ENCODE measurements around the gene KLF14. TPM values are rescaled to one million over a fixed set of nuclear protein-coding genes. Genes with fewer than 3 reads are reported as not detected.
A peak's percentile ranks its signal among the peaks of the same experiment; 100 is the strongest.

KLF14 gene
- total and polyA plus RNA-seq, 9 of the 15 experiments (the other 6 are each of a cell fraction or from before 2014, with no cell fraction given) = 0.03 TPM; not detected in 8

DNA sequence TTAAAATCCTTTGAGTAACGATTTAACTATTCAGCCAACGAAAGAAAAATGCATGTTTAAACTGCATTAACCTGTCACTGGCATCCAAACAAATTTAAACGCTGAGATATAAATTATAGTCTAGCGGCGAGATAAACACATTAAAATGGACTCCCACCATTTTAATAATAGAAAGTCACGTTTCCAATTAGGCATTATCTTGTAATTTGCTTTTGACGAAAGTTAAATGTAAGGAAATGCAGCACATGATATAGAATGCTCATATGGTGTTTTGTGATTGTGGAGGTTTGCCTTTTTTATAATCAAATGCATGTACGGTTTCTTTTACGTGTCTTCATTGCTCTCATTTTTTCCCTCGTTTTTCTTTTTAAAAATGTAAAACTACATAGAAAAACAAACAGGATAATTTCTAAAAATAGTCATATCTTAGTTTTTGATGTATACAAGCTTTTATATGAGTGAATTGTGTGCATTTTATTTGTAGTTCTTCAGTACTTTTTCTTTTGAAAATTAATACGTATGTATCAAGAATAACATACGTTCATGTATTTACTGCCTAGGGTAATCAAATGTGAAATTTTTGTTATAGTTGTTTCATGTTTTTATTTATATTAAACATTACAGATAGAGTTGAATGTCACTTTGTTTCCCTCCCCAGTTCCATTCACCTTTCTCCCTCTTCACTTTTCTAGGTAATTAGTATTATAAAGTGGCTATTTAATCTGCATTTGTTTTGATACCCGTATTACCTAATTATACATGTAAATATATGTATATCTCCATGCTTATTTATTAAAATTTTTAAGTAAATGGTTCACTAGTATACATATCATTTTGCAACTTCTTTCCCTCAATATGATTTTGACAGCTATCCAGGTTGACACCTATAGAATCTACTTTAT lies 1.1 kb upstream of the KLF14 start:
- intact Hi-C loops (cut with micrococcal nuclease) = no loop called here
- peak; percentile 54; the same call in 1 of the 2 replicates for TF ChIP-seq POLR2H (tag; IDR thresholded peaks at IDR 0.05; ENCODE audit: low read depth)
- TF ChIP-seq C11orf30 (IDR thresholded peaks at IDR 0.05; ENCODE audit: low read depth) = 0 out of 2 replicates have a peak, but pooled peaks have one; percentile 4
- no peak for TF ChIP-seq MAFG (tag; conservative IDR thresholded peaks at IDR 0.05)
- TF ChIP-seq CBX2 (IDR thresholded peaks at IDR 0.05; ENCODE audit: insufficient read depth, low read length, poor library complexity, severe bottlenecking) = peak; percentile 100
- peak; percentile 46; the same call in 1 of the 2 replicates for TF ChIP-seq NCOA6 (IDR thresholded peaks at IDR 0.05)
- peak; percentile 81 for TF ChIP-seq ZFP36 (IDR thresholded peaks at IDR 0.05; ENCODE audit: low read depth, low read length, partially characterized antibody)
- TF ChIP-seq HNRNPUL1 (IDR thresholded peaks at IDR 0.05; ENCODE audit: low read length) = no peak
- TF ChIP-seq RNF2 (IDR thresholded peaks at IDR 0.05) = peak; percentile 90
- no peak for TF ChIP-seq JUN (IDR thresholded peaks at IDR 0.05; ENCODE audit: borderline replicate concordance, low read depth, low read length)
- no peak for TF ChIP-seq JUN (CRISPR knock-in tag; IDR thresholded peaks at IDR 0.05; ENCODE audit: borderline replicate concordance)
- TF ChIP-seq NFIC (IDR thresholded peaks at IDR 0.05) = 0 out of 2 replicates have a peak, but pooled peaks have one; percentile 7
- TF ChIP-seq TBL1XR1 (IDR thresholded peaks at IDR 0.05; ENCODE audit: low read length in 2 of 2) = no peak
- TF ChIP-seq, protein P1, sequence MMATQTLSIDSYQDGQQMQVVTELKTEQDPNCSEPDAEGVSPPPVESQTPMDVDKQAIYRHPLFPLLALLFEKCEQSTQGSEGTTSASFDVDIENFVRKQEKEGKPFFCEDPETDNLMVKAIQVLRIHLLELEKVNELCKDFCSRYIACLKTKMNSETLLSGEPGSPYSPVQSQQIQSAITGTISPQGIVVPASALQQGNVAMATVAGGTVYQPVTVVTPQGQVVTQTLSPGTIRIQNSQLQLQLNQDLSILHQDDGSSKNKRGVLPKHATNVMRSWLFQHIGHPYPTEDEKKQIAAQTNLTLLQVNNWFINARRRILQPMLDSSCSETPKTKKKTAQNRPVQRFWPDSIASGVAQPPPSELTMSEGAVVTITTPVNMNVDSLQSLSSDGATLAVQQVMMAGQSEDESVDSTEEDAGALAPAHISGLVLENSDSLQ (IDR thresholded peaks at IDR 0.05) = no peak
- TF ChIP-seq SIRT6 (IDR thresholded peaks at IDR 0.05; ENCODE audit: low read depth, low read length) = no peak
- TF ChIP-seq, protein P2, sequence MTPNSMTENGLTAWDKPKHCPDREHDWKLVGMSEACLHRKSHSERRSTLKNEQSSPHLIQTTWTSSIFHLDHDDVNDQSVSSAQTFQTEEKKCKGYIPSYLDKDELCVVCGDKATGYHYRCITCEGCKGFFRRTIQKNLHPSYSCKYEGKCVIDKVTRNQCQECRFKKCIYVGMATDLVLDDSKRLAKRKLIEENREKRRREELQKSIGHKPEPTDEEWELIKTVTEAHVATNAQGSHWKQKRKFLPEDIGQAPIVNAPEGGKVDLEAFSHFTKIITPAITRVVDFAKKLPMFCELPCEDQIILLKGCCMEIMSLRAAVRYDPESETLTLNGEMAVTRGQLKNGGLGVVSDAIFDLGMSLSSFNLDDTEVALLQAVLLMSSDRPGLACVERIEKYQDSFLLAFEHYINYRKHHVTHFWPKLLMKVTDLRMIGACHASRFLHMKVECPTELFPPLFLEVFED (CRISPR knock-in tag; conservative IDR thresholded peaks at IDR 0.05) = no peak
- TF ChIP-seq TAF7 (tag; IDR thresholded peaks at IDR 0.05) = no peak
- TF ChIP-seq PTTG1 (tag; IDR thresholded peaks at IDR 0.05; ENCODE audit: low read depth) = no peak
- no peak for TF ChIP-seq ZBTB7A (IDR thresholded peaks at IDR 0.05; ENCODE audit: borderline replicate concordance, control insufficient read depth, low read depth, low read length)
- TF ChIP-seq NELFE (IDR thresholded peaks at IDR 0.05; ENCODE audit: insufficient read depth, insufficient read length) = no peak
- no peak for TF ChIP-seq FOXJ2 (tag; IDR thresholded peaks at IDR 0.05)
- TF ChIP-seq ZC3H8 (IDR thresholded peaks at IDR 0.05) = no peak
- TF ChIP-seq CBX3 (IDR thresholded peaks at IDR 0.05; ENCODE audit: borderline replicate concordance in 1 of 2, low read length in 2 of 2) = no peak

More for the DNA sequence above, 1.1 kb upstream of the KLF14 start:
- no peaks in the 10 kb centered on the region for H3K36me3 ChIP-seq (ENCODE audit: control insufficient read depth, insufficient read depth, low read length)
- no peaks in the 10 kb centered on the region for H3K9me3 ChIP-seq (replicated peaks; ENCODE audit: control insufficient read depth, insufficient read depth, low read depth, low read length)
- H3K27me3 ChIP-seq (ENCODE audit: control insufficient read depth in 2 of 2, insufficient read depth in 2 of 2, low read length in 2 of 2) = peaks cover 18 to 24% of the 10 kb centered on the region in 2 experiments
- ChIA-PET POLR2A (no interaction called here), CTCF (ENCODE audit: low intra/inter-chr PET ratio) (no interaction called here)
- H2AFZ ChIP-seq (ENCODE audit: low read depth, low read length) = peak overlapping the region; percentile 60
- DNase-seq (ENCODE audit: extremely low read depth in 1 of 4, low spot score in 3 of 4) = no peak
- no peaks in the 10 kb centered on the region for H3K79me2 ChIP-seq (ENCODE audit: control insufficient read depth, insufficient read depth, low read length)
- peak overlapping the region; percentile 62 for H3K4me2 ChIP-seq (ENCODE audit: insufficient read depth, low read length)
- in situ Hi-C loops (cut with MboI) = no loop called here
- no TSS peak for BruUV-seq (replicated peaks)
- FAIRE-seq = peak; percentile 76
- no peak overlapping the region for H3K9ac ChIP-seq (ENCODE audit: insufficient read depth in 1 of 2, low read depth in 2 of 2, low read length in 2 of 2)
- H4K20me1 ChIP-seq (replicated peaks; ENCODE audit: control insufficient read depth, insufficient read depth, low read length) = no peaks in the 10 kb centered on the region
- no peak overlapping the region for H3K27ac ChIP-seq (ENCODE audit: extremely low read depth, low read depth, low read length)
- no peaks in the 10 kb centered on the region for H3K9me1 ChIP-seq (ENCODE audit: control insufficient read depth, insufficient read depth, low read length)
- 6% methylated on average over 13 of the region's 13 CpGs for whole genome bisulfite sequencing (ENCODE audit: insufficient coverage, low coverage, missing lambda C conversion rate)
- no peak for ATAC-seq
- peak overlapping the region; percentile 52 for H3K4me3 ChIP-seq
- H3K4me1 ChIP-seq (replicated peaks in 1 of 2; ENCODE audit: control insufficient read depth in 2 of 2, insufficient read depth in 2 of 2, low read length in 2 of 2) = peaks cover 0 to 17% of the 10 kb centered on the region in 2 experiments; a peak in 2 of 5 replicates
